DND-41 (cell line): ENCODE data around the gene SERPINH1.

ENCODE experiments used
- ATAC-seq: fragments of 200-7000 bp; cut with Tn5 transposase; 3 replicates; pipeline ENCODE4 v1.9.1; 2021; ENCODE audit warnings: low read depth; ENCODE audit not compliant: insufficient read depth
- DNase-seq: peaks from one replicate; pipeline ENCODE4 v3.0.0-alpha.2; 2020
- H2AFZ ChIP-seq: 2 replicates; pipeline ENCODE4 v1.6.0; 2012; ENCODE audit warnings: low read depth, low read length
- H3K27ac ChIP-seq: 2 replicates; pipeline ENCODE4 v1.5.1; 2012; ENCODE audit warnings: low read length, inconsistent platforms
- H3K27me3 ChIP-seq: fragments of 200-600 bp; sonication (generic); 2 replicates; pipeline ENCODE4 v1.6.0; 2012; ENCODE audit warnings: low read length, mild to moderate bottlenecking, inconsistent platforms; ENCODE audit not compliant: insufficient read depth, poor library complexity
- H3K36me3 ChIP-seq: 2 replicates; pipeline ENCODE4 v1.5.1; 2012; ENCODE audit warnings: low read length, inconsistent platforms; ENCODE audit not compliant: insufficient read depth
- H3K4me1 ChIP-seq: 2 replicates; pipeline ENCODE4 v1.5.1; 2012; ENCODE audit warnings: mild to moderate bottlenecking, low read length; ENCODE audit not compliant: insufficient read depth
- H3K4me2 ChIP-seq: 2 replicates; pipeline ENCODE4 v1.6.0; 2012; ENCODE audit warnings: mild to moderate bottlenecking, moderate library complexity, low read length, inconsistent platforms; ENCODE audit not compliant: insufficient read depth
- H3K4me3 ChIP-seq, 2 experiments: fragments of 200-600 bp in 1 of 2; shearing (Covaris generic) in 1 of 2; 2 replicates each; pipeline ENCODE4 v1.5.1; 2012 to 2016; ENCODE audit warnings: inconsistent platforms in 2 of 2, low read length in 2 of 2, mild to moderate bottlenecking in 2 of 2, low read depth in 1 of 2, moderate library complexity in 1 of 2
- H3K79me2 ChIP-seq: 2 replicates; pipeline ENCODE4 v1.6.0; 2012; ENCODE audit warnings: low read length, inconsistent platforms; ENCODE audit not compliant: insufficient read depth
- H3K9ac ChIP-seq: 2 replicates; pipeline ENCODE4 v1.6.0; 2012; ENCODE audit warnings: low read depth, mild to moderate bottlenecking, inconsistent platforms, low read length, moderate library complexity
- H3K9me3 ChIP-seq: 2 replicates; pipeline ENCODE4 v1.5.1; 2012; ENCODE audit warnings: low read length, moderate library complexity, mild to moderate bottlenecking, inconsistent platforms; ENCODE audit not compliant: insufficient read depth, severe bottlenecking
- H4K20me1 ChIP-seq: 2 replicates; pipeline ENCODE4 v1.6.0; 2012; ENCODE audit warnings: low read length; ENCODE audit not compliant: insufficient read depth
- EZH2 ChIP-seq: IDR thresholded peaks from 3 replicates; pipeline ENCODE4 v1.6.1; 2012; ENCODE audit warnings: borderline replicate concordance, low read depth, mild to moderate bottlenecking, moderate library complexity, low read length, inconsistent platforms; ENCODE audit not compliant: severe bottlenecking
- TF ChIP-seq, protein P1 (sequence below): IDR thresholded peaks from 2 replicates; pipeline ENCODE4 v1.5.1; 2012; ENCODE audit warnings: borderline replicate concordance, low read length, moderate library complexity, mild to moderate bottlenecking; ENCODE audit not compliant: poor library complexity, severe bottlenecking; ENCODE audit errors: extremely low read depth

The SERPINH1 gene

DNA sequence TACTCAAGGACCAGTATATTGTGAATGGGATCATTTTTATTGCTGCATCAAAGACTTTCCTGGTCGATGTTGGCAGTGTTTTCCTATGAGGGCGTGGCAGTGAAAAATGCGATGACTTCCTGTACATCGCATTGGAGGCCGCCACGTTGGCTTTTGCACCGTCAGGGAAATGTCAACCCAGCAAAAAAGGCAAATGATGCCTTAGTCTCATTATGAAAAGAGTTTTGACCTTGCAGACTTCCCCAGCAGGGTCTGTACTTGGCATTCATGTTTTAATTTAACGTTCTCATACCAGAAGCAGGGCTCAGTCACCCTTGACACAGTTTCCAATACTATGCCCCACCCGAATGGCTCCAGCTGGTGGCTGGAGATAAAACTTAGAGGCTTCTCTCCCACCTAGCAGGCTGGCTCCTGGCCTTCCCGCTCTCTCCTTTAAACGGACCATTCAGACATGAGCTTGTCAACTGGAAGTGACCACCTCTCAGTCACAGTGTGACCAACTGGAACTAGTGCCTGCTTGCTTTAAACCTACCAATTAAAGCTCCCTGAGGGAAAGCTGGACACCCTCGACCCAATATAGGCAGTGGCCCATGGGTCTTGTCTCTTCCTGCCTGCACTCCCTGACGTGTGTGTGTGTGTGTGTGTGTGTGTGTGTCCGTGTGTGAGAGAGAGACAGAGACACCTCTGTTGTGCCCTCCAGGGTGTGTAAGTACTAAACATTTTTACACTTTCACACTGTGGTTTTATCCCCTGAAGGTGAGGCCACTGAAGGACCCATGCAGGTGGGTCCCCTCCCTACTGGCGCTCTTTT lies 27.6 kb upstream of the SERPINH1 start:
- no peaks in the 10 kb centered on the region for H3K4me1 ChIP-seq
- no peak overlapping the region for H3K4me2 ChIP-seq
- TF ChIP-seq, protein P1, sequence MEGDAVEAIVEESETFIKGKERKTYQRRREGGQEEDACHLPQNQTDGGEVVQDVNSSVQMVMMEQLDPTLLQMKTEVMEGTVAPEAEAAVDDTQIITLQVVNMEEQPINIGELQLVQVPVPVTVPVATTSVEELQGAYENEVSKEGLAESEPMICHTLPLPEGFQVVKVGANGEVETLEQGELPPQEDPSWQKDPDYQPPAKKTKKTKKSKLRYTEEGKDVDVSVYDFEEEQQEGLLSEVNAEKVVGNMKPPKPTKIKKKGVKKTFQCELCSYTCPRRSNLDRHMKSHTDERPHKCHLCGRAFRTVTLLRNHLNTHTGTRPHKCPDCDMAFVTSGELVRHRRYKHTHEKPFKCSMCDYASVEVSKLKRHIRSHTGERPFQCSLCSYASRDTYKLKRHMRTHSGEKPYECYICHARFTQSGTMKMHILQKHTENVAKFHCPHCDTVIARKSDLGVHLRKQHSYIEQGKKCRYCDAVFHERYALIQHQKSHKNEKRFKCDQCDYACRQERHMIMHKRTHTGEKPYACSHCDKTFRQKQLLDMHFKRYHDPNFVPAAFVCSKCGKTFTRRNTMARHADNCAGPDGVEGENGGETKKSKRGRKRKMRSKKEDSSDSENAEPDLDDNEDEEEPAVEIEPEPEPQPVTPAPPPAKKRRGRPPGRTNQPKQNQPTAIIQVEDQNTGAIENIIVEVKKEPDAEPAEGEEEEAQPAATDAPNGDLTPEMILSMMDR: no peak
- no peak for TF ChIP-seq EZH2
- H2AFZ ChIP-seq: no peak overlapping the region
- no peaks in the 10 kb centered on the region for H4K20me1 ChIP-seq
- DNase-seq (no peak), ATAC-seq (no peak)
- H3K9me3 ChIP-seq: no peaks in the 10 kb centered on the region
- H3K27ac ChIP-seq: no peak overlapping the region
- H3K79me2 ChIP-seq: no peaks in the 10 kb centered on the region
- H3K4me3 ChIP-seq: no peak overlapping the region
- H3K9ac ChIP-seq: no peak overlapping the region
- no peaks in the 10 kb centered on the region for H3K36me3 ChIP-seq
- peaks cover 5% of the 10 kb centered on the region for H3K27me3 ChIP-seq

- Histone ChIP-seq H2AFZ (no peak overlapping the region), H3K9me3 (no peaks in the 10 kb centered on the region), H3K4me2 (no peak overlapping the region), H3K9ac (no peak overlapping the region), H3K79me2 (no peaks in the 10 kb centered on the region), H4K20me1 (no peaks in the 10 kb centered on the region), H3K27me3 (peaks cover 5% of the 10 kb centered on the region), H3K27ac (no peak overlapping the region), H3K36me3 (no peaks in the 10 kb centered on the region), H3K4me3 (no peak overlapping the region), H3K4me1 (no peaks in the 10 kb centered on the region)
- ATAC-seq (no peak), DNase-seq (no peak)
- TF ChIP-seq, protein P1: no peak
- TF ChIP-seq EZH2: no peak
These were observed 27.0 kb upstream of the SERPINH1 start for GRCh38 chr11:75535071-75535470.

GRCh38 chr11:75536786-75537641 lies 25.0 kb upstream of the SERPINH1 start:
- Histone ChIP-seq H4K20me1 (no peaks in the 10 kb centered on the region), H3K27ac (no peak overlapping the region), H3K4me1 (no peaks in the 10 kb centered on the region), H3K79me2 (no peaks in the 10 kb centered on the region), H3K4me3 (no peak overlapping the region), H3K36me3 (no peaks in the 10 kb centered on the region), H2AFZ (no peak overlapping the region), H3K4me2 (no peak overlapping the region), H3K9ac (no peak overlapping the region), H3K9me3 (no peaks in the 10 kb centered on the region), H3K27me3 (peaks cover 5% of the 10 kb centered on the region)
- DNase-seq: no peak
- TF ChIP-seq, protein P1: no peak
- TF ChIP-seq EZH2: no peak
- ATAC-seq: no peak
